GM23338 (cell line): ENCODE data around the gene MYO1G. TPM values are rescaled to one million over a fixed set of nuclear protein-coding genes. Genes with fewer than 3 reads are reported as not detected.

Source experiments
- ATAC-seq: fragments of 200-7000 bp; cut with Tn5 transposase; 3 replicates; pipeline ENCODE4 v1.9.1; 2020
- DNase-seq: peaks from one replicate; pipeline ENCODE4 v3.0.0-alpha.2; 2015; ENCODE audit warnings: low spot score
- H2AFZ ChIP-seq: fragments of 200-600 bp; sonication (generic); 2 replicates; pipeline ENCODE4 v1.8.0; 2016; ENCODE audit warnings: antibody characterized with exemption, mild to moderate bottlenecking, moderate library complexity
- H3F3A ChIP-seq: fragments of 200-600 bp; sonication (generic); replicated peaks from 2 replicates; pipeline ENCODE4 v1.8.0; 2017; ENCODE audit warnings: antibody characterized with exemption, mixed run types, low read depth
- H3K27ac ChIP-seq: fragments of 200-600 bp; sonication (generic); 2 replicates; pipeline ENCODE4 v1.6.1; 2016; ENCODE audit warnings: low read depth
- H3K27me3 ChIP-seq: fragments of 200-600 bp; sonication (generic); 2 replicates; pipeline ENCODE4 v1.8.0; 2016; ENCODE audit warnings: mild to moderate bottlenecking, mixed run types, moderate library complexity; ENCODE audit not compliant: insufficient read depth
- H3K36me3 ChIP-seq: fragments of 200-600 bp; sonication (generic); 2 replicates; pipeline ENCODE4 v1.8.0; 2016; ENCODE audit warnings: mild to moderate bottlenecking; ENCODE audit not compliant: insufficient read depth
- H3K4me1 ChIP-seq: fragments of 200-600 bp; sonication (generic); 2 replicates; pipeline ENCODE4 v1.8.0; 2016; ENCODE audit warnings: mild to moderate bottlenecking, moderate library complexity; ENCODE audit not compliant: insufficient read depth
- H3K4me2 ChIP-seq: fragments of 200-600 bp; sonication (generic); 2 replicates; pipeline ENCODE4 v1.7.1; 2017; ENCODE audit warnings: mixed run types
- H3K4me3 ChIP-seq: fragments of 200-600 bp; sonication (generic); 2 replicates; pipeline ENCODE4 v1.6.1; 2016; ENCODE audit warnings: mixed run types
- H3K79me2 ChIP-seq: fragments of 200-600 bp; sonication (generic); replicated peaks from 2 replicates; pipeline ENCODE4 v1.8.0; 2017; ENCODE audit warnings: mild to moderate bottlenecking; ENCODE audit not compliant: insufficient read depth
- H3K9me2 ChIP-seq: fragments of 200-600 bp; sonication (generic); 2 replicates; pipeline ENCODE4 v1.8.0; 2017; ENCODE audit not compliant: insufficient read depth
- H4K20me1 ChIP-seq: fragments of 200-600 bp; sonication (generic); replicated peaks from 2 replicates; pipeline ENCODE4 v1.8.0; 2017; ENCODE audit warnings: mild to moderate bottlenecking; ENCODE audit not compliant: insufficient read depth
- H3K27ac Mint-ChIP-seq: 2 replicates; pipeline ENCODE4 v1.8.0; 2020; ENCODE audit warnings: inconsistent platforms, mild to moderate bottlenecking, moderate library complexity, mixed read lengths
- H3K27me3 Mint-ChIP-seq: 3 replicates; pipeline ENCODE4 v1.8.0; 2022; ENCODE audit warnings: low read depth, mild to moderate bottlenecking, moderate library complexity, mixed read lengths, inconsistent platforms; ENCODE audit not compliant: insufficient read depth, poor library complexity
- H3K36me3 Mint-ChIP-seq: 3 replicates; pipeline ENCODE4 v1.8.0; 2021; ENCODE audit warnings: low read depth, mild to moderate bottlenecking, inconsistent platforms, moderate library complexity, mixed read lengths
- H3K4me1 Mint-ChIP-seq: 3 replicates; pipeline ENCODE4 v1.8.0; 2020; ENCODE audit warnings: mild to moderate bottlenecking, inconsistent platforms, mixed read lengths
- H3K4me3 Mint-ChIP-seq: 3 replicates; pipeline ENCODE4 v1.8.0; 2021; ENCODE audit warnings: moderate library complexity, mild to moderate bottlenecking, inconsistent platforms, mixed read lengths
- H3K9me3 Mint-ChIP-seq: 3 replicates; pipeline ENCODE4 v1.8.0; 2020; ENCODE audit warnings: moderate library complexity, mild to moderate bottlenecking, inconsistent platforms, mixed read lengths
- STAT1 ChIP-seq: IDR thresholded peaks from one replicate; pipeline ENCODE4 v1.6.1; 2016; ENCODE audit warnings: antibody characterized with exemption; ENCODE audit not compliant: unreplicated experiment
- ZNF331 ChIP-seq: fragments of 250-450 bp; sonication (Bioruptor Pico); IDR thresholded peaks from 2 replicates; pipeline ENCODE4 v1.5.0; 2020; ENCODE audit warnings: low read depth, mild to moderate bottlenecking, moderate library complexity
- ZNF462 ChIP-seq: fragments of 250-450 bp; sonication (Bioruptor Pico); IDR thresholded peaks from 2 replicates; pipeline ENCODE4 v1.5.0; 2020; ENCODE audit warnings: mild to moderate bottlenecking, moderate library complexity
- polyA plus RNA-seq: library from polyadenylated mRNA; unstranded; fragments of >200 nt; fragmentation: Nextera tagmentation; extraction: Ambion mirVana; gene quantifications from 2 replicates; pipeline ENCODE4 v1.2.1, GENCODE V29; 2016
- total RNA-seq: library from RNA; depleted of rRNA; stranded (reverse); fragments of >200 nt; shearing (Covaris generic); gene quantifications from 2 replicates; pipeline ENCODE4 v1.2.3, GENCODE V29; 2014
- TF ChIP-seq, protein P1 (sequence below): IDR thresholded peaks from one replicate; pipeline ENCODE4 v1.6.1; 2018; ENCODE audit warnings: antibody characterized with exemption; ENCODE audit not compliant: unreplicated experiment
- TF ChIP-seq, protein P2 (sequence below): IDR thresholded peaks from 2 replicates; pipeline ENCODE4 v1.6.1; 2016; ENCODE audit warnings: antibody characterized with exemption

The MYO1G gene
- total and polyA plus RNA-seq, 2 experiments from 2014 or later, result 0.10 to 0.11 TPM

DNA sequence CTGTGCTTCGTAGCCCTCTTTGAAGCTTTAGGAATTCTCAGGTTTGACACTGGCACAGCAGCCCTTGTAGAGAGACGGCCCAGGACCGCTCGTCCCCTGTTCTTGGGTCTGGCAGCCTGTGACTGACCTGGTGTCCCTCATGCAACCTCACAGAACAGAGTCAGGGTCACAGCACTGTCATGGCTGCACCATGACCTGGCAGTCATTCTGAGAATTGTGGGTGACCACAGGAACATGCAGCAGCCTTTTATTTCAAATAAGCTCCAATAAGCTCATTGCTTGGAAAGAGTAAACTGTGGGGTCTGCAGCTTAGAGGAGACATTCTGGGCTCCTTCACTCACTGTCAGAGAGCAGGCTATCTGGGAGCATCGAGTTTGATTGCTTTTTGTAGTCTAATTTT lies 42.5 kb downstream of the MYO1G start:
- ATAC-seq (no peak), DNase-seq (no peak)
- H3K9me3 Mint-ChIP-seq, result no peaks in the 10 kb centered on the region
- H3K4me3 Mint-ChIP-seq, result no peak overlapping the region
- H3K4me1 Mint-ChIP-seq, result peaks cover 4% of the 10 kb centered on the region; the same call in 2 of the 3 replicates
- H3K9me2 ChIP-seq, result no peaks in the 10 kb centered on the region
- no peaks in the 10 kb centered on the region for H3K36me3 ChIP-seq
- no peak for TF ChIP-seq STAT1
- TF ChIP-seq ZNF462 (CRISPR knock-in tag), result no peak
- TF ChIP-seq, protein P1, sequence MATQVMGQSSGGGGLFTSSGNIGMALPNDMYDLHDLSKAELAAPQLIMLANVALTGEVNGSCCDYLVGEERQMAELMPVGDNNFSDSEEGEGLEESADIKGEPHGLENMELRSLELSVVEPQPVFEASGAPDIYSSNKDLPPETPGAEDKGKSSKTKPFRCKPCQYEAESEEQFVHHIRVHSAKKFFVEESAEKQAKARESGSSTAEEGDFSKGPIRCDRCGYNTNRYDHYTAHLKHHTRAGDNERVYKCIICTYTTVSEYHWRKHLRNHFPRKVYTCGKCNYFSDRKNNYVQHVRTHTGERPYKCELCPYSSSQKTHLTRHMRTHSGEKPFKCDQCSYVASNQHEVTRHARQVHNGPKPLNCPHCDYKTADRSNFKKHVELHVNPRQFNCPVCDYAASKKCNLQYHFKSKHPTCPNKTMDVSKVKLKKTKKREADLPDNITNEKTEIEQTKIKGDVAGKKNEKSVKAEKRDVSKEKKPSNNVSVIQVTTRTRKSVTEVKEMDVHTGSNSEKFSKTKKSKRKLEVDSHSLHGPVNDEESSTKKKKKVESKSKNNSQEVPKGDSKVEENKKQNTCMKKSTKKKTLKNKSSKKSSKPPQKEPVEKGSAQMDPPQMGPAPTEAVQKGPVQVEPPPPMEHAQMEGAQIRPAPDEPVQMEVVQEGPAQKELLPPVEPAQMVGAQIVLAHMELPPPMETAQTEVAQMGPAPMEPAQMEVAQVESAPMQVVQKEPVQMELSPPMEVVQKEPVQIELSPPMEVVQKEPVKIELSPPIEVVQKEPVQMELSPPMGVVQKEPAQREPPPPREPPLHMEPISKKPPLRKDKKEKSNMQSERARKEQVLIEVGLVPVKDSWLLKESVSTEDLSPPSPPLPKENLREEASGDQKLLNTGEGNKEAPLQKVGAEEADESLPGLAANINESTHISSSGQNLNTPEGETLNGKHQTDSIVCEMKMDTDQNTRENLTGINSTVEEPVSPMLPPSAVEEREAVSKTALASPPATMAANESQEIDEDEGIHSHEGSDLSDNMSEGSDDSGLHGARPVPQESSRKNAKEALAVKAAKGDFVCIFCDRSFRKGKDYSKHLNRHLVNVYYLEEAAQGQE, result no peak
- no peak for TF ChIP-seq ZNF331 (CRISPR knock-in tag)
- TF ChIP-seq, protein P2, sequence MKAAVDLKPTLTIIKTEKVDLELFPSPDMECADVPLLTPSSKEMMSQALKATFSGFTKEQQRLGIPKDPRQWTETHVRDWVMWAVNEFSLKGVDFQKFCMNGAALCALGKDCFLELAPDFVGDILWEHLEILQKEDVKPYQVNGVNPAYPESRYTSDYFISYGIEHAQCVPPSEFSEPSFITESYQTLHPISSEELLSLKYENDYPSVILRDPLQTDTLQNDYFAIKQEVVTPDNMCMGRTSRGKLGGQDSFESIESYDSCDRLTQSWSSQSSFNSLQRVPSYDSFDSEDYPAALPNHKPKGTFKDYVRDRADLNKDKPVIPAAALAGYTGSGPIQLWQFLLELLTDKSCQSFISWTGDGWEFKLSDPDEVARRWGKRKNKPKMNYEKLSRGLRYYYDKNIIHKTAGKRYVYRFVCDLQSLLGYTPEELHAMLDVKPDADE, result no peak
- H3K27me3 ChIP-seq, result no peaks in the 10 kb centered on the region
- H3K27me3 Mint-ChIP-seq, result no peaks in the 10 kb centered on the region
- H4K20me1 ChIP-seq, result no peaks in the 10 kb centered on the region
- no peak overlapping the region for H3K4me3 ChIP-seq
- H2AFZ ChIP-seq, result no peak overlapping the region
- no peaks in the 10 kb centered on the region for H3K79me2 ChIP-seq
- no peak overlapping the region for H3K4me2 ChIP-seq
- H3K27ac Mint-ChIP-seq, result no peak overlapping the region
- no peaks in the 10 kb centered on the region for H3F3A ChIP-seq
- no peak overlapping the region for H3K27ac ChIP-seq
- H3K4me1 ChIP-seq, result peaks cover 8% of the 10 kb centered on the region; the same call in 1 of the 2 replicates
- H3K36me3 Mint-ChIP-seq, result no peaks in the 10 kb centered on the region
